Right lobe of liver (tissue), 4 donors: ENCODE results near the gene RPL22.

Source experiments
- POLR2A ChIP-seq: fragments of 450-650 bp; IDR thresholded peaks from one replicate; pipeline ENCODE4 v1.6.1; 2017; ENCODE audit warnings: antibody characterized with exemption, mild to moderate bottlenecking
- TF ChIP-seq, protein P1 (sequence below), 4 donors: fragments of 200-600 bp in 3 of 4; fragments of 450-650 bp in 1 of 4; IDR thresholded peaks; one replicate each; pipeline versions ENCODE4 v1.5.1 to v1.8.0; 2016 to 2022; ENCODE audit warnings: antibody characterized with exemption in 4 of 4, mild to moderate bottlenecking in 2 of 4
- donor health status: DM: no; HTN: no; CAD: no.
- donor health status: DM: no; HTN: no; CAD: no.
- donor health status: DM: no; HTN: yes; CAD: no.

- peak; percentile 90 for TF ChIP-seq POLR2A
- TF ChIP-seq, protein P1, sequence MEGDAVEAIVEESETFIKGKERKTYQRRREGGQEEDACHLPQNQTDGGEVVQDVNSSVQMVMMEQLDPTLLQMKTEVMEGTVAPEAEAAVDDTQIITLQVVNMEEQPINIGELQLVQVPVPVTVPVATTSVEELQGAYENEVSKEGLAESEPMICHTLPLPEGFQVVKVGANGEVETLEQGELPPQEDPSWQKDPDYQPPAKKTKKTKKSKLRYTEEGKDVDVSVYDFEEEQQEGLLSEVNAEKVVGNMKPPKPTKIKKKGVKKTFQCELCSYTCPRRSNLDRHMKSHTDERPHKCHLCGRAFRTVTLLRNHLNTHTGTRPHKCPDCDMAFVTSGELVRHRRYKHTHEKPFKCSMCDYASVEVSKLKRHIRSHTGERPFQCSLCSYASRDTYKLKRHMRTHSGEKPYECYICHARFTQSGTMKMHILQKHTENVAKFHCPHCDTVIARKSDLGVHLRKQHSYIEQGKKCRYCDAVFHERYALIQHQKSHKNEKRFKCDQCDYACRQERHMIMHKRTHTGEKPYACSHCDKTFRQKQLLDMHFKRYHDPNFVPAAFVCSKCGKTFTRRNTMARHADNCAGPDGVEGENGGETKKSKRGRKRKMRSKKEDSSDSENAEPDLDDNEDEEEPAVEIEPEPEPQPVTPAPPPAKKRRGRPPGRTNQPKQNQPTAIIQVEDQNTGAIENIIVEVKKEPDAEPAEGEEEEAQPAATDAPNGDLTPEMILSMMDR (IDR thresholded peaks at IDR 0.05), result no peak
Measured at GRCh38 chr1:6199298-6200187, at the start of gene RPL22.
